HT-29 (cell line): ENCODE data around the gene ARHGAP6. TPM values are rescaled to one million over a fixed set of nuclear protein-coding genes. Genes with fewer than 3 reads are reported as not detected.
"Not testable (repeated sequence)": the region's sequence is repeated elsewhere in the genome, so short reads cannot be mapped to it uniquely, and the experiment has no call there.

Experiments
- DNase-seq: peaks from one replicate; pipeline ENCODE4 v3.0.0-alpha.2; 2015; ENCODE audit warnings: low spot score
- total RNA-seq: library from RNA; depleted of rRNA; stranded (reverse); fragments of >200 nt; shearing (Covaris generic); gene quantifications from 2 replicates; pipeline ENCODE4 v1.2.3, GENCODE V29; 2014

Gene ARHGAP6
- total RNA-seq, 1 experiment from 2014 or later, result not detected

DNA sequence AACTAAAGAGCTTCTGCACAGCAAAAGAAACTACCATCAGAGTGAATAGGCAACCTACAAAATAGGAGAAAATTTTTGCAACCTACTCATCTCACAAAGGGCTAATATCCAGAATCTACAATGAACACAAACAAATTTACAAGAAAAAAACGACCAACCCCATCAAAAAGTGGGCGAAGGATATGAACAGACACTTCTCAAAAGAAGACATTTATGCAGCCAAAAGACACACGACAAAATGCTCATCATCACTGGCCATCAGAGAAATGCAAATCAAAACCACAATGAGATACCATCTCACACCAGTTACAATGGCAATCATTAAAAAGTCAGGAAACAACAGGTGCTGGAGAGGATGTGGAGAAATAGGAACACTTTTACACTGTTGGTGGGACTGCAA lies 304.1 kb downstream of the ARHGAP6 start:
- not testable (repeated sequence) for DNase-seq

DNA sequence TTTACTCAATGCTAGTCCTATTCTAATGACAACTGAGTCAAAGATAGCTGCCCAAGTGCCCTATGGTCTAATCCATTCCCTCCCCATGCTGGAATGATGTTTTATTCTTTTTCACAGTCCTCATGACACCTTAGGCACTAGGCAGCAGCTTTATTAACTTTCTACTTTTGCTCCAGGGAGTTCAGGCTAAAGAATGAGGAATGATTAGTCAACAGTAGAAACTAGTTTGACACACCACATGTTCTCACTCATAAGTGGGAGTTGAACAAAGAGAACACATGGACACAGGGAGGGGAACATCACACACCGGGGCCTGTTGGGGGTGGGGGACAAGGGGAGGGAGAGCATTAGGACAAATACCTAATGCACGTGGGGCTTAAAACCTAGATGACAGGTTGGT lies 309.8 kb downstream of the ARHGAP6 start:
- DNase-seq, result not testable (repeated sequence)

DNA sequence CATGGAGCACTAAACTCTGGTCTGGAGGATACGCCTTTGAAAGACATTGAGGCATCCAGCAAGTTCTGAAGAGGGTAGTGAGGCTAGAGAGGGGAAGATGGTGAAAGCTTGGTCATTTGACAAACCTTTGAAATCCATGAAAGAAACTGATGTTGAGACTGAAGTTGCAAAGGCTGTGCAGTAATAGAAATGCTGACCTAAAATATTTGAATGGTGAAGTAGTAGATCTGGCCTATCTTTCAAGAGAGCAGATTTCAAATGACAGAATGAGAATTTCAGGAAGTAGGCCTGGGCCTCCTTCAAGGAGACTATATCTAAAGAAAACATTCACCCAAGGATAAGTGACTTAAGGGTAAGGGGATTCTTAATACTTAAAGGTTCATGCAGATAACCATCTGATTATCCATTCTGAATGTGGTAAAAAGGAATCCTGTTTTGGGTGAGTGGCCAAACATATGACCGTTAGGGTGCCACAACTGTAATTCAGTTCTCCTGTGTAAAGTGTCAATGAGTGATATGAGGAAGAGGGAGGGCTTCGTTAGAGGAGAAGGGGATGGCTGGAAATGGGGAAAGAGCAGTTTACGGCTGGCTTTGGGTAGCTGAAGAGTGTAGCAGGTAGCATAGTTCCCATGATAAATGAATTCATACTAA lies 310.3 kb downstream of the ARHGAP6 start:
- no peak for DNase-seq

DNA sequence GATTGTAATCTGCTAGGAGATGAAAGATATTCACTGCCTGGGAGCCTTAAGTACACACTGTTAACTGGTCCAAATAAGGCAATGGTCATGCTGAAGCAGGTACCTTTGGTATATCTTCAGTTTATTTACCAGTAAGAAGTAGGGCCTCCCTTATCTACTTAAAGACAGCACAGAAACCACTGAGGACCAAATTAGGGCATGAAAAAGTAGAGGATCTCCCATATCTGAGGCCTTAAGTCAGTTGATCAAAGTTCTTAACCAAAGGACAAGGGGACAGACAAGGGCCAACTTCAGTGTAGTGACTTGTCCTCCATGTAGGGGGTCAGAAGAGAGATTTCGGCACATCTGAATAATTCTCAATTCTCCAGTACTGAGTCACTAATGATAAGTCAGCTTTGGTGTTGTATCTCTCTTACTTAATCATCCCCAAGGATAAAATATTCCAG lies 313.4 kb downstream of the ARHGAP6 start:
- no peak for DNase-seq

DNA sequence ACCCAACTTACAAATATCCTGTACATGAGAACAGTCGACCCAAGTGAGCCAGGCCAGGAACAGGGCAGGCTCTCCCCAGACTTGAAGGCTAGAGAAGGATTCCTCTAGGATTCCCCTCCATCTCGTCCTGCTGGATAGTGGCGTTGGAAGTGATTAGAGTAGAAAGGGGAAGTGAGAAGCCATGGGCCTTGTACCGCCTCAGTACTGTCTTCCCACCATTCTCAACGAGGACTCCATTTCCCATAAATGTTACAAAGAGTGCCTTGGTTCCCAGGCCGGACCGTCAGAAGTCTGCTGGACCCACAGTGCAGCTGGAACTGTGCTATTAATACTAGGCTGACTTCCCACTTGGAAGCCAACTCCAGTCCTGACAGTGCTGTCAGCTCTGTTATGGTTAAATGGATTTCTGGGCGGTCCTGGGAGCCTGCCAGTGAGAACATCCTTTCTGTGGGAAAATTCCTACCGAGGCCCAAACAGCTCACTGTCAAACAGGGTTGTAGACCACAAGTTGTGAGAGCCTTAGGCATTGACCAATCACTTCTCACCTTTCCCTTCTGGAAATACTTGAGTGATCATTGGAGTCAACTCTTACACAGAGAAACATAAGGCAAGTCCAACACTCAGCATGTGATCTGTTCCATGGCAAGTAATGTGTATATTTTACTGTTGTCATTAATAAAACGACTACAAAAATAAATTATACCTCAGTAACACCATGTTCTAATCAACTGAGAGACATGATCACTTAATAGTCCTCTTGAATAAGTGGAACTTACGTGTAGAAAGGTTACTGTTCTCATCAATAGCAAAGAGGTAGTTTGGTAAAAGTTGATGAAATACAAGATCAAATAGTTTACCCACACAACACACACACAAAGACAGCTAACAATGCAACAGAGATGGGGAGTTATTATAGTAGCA lies 314.1 kb downstream of the ARHGAP6 start:
- DNase-seq, result no peak

DNA sequence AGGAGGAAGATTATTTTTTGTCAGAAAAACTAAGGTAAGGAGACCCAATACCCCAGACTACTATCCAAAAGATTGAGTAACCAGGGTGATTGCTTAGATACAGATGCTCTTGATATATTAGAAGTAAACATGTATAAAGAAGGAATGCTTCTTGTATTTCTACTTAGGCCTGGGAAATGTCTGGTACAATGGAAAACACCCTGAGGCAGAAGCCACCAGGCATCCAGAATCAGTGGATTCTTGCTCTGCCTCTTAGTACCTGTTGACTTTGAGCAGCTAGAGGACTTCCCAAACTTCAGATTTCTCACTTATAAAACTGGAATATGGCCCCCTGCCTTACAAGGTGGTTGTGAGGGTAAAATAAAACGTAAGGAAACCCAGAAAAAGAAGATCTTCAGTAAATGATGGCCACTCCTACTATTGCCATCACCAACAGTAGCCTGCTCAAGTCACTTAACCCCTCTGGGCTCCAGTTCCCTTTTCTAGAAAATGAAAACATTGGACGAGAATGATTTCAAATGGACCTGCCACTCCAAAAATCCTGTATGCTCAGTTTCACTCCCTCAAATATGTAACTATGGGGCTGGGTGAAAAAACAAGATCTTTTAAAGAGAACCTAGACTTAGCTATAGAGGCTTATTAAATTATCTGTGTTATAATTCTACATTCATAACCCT lies 315.9 kb downstream of the ARHGAP6 start:
- DNase-seq, result no peak

DNA sequence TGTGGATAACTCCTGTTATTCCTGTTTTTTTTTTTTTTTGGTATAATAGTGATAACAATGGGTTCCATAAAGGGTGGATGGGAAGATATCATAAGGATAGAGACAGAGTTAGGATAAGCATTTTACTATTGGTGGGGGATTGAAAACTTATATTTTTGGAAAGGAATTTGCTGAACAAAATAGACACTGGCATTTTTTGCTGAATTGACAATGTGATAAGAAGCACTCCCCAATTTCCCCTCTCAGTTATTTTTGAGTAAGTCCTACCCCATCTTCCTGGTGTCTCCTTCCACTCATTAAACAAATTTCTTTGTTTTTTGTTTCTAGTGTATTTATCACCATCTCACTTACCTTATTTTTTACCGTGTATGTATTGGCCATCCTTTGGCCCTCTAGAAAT lies 316.7 kb downstream of the ARHGAP6 start:
- no peak for DNase-seq

DNA sequence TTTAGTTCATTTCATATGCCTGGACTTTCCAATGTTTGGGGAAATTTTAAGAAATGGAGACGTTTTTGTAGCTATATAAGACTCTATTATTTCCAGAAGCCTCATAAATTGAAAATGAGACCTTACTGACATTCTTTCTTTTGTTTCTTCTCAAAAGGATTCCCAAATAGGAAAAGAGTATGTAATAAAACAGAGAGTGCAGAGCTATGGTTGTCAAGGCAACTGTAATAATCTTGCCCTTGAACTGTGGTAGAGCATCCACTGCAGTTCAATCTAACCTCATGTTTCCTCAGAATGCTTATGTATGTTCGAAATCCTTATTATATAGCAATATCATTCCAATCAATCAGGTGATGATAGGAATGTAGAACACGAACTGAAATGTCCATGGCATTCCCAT lies 318.4 kb downstream of the ARHGAP6 start:
- no peak for DNase-seq

DNA sequence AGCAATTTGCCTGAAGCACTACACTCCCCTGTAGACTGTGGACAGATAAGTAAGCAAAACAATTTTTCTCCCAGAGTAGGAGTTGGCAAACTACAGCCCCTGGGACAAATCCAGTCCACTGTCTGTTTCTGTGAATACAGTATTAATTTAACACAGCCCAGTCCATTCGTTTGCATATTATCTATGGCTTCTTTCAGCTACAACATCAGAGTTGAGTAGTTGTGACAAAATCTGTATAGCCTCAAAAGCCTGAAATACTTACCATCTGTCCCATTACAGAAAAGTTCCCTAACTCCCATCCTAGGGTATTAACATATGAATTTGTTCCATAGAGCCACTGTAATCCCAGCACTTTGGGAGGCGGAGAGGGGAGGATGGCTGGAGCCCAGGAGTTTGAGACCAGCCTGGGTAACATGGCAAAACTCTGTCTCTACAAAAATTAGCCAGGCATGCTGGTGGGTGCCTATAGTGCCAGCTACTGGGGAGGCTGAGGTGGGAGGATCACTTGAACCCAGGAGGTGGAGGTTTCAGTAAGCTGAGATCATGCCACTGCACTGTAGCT lies 319.5 kb downstream of the ARHGAP6 start:
- DNase-seq, result no peak

DNA sequence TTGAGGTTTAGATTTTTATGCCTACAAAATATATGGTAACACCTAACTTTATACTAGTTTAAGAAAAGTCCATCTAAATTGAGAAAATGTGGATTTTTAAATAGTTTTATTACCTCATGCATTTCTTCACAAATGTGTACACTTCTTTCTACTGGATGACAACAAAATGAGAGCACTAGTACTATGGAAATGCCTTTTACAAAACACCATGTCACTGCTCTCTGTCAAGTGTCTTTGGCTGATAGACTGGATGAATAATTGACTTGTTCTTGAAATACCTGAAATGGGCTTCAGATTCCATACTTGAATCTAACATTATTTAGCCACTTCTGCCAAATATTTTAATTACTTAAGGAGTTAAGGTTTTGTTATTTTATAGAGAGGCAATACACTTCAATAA lies 323.0 kb downstream of the ARHGAP6 start:
- no peak for DNase-seq

DNA sequence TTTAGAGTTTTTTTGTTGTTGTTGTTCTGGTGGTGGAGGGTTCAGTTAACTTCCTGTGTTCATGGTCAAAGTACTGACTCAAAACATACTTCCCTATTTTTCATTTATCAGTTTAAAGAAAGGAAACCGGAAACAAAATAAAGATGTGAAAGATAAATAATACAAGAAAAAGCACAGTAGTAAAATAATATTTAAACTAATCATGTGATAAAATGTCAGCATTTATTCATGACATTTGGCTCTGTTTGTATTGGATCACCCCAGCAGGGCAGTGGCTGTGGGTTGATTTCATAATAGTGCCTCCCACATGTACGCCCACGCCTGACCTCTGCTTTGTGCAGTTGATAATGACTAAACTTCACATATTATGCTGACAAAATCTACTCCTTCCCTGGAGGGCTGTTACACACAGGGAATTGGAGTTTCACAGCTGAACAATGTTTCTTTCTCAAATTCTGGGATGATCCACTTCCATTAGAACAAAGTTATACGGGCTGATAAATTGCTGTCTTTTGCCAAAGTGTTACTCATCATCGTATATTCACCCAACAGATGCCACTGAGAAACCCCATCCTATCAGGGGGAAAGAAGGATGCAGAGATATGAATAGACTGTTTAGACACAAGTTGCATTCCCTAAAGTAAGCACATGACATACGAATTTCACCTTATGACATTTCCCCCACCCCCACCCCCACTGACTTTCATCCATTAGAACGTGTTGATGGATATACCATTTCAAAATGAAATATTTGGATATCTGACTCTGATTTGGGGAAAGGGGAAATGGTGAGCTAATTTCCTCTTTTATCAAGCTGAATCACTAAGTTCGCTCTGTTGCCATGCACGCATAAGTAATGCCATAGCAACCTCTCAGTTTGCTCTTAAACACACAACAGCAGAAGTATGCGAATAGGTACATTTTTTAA lies 324.2 kb downstream of the ARHGAP6 start:
- DNase-seq, result peak; percentile 31

DNA sequence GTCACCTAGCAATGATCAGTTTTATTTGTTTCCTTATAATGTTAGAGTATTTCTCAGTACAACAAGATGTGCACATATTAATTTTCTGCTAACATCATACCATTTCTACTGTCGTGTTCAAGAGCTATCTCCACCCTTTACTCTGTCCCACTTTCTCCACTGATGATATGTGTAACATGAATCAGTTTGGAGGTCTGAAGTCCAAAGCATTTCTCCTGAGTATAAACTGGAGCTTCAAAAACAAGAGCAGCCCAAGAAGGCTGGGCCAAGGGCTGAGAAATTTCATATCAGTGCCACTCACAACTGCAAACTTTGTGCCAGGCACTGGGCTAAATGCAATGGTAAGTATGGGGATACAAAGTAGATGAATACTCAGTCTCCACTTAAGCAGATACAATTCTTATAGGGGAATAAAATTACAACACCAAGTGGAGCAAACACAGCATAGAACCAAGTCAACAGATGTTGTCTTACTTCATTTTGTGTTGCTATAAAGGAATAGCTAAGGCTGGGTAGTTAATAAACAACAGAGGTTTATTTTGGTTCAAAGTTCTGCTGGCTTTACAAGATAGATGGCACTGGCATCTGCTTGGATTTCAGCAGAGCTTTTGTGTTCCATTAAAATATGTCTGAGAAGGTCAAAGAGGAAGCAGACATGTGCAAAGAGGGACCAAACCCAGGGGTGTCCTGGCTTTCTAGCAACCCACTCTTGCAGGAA lies 328.3 kb downstream of the ARHGAP6 start:
- DNase-seq, result no peak

DNA sequence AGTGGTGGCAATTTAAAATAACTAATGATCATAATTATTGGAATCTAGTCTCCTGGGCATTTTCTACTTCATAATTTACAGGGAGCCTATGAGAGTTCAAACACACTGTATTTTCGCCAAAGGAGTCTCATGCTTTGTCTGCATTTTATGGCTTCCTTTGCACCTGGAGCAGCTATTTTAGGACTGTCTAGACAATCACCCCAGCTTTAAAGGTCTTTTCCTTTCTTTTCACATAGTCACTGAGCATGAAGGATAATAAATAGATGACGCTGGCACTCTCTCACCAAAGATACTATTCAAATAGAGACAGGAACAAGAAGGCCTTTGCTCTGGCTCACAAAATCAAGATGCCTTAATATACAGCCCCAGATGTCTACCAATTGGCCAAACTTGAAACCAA lies 329.5 kb downstream of the ARHGAP6 start:
- no peak for DNase-seq

DNA sequence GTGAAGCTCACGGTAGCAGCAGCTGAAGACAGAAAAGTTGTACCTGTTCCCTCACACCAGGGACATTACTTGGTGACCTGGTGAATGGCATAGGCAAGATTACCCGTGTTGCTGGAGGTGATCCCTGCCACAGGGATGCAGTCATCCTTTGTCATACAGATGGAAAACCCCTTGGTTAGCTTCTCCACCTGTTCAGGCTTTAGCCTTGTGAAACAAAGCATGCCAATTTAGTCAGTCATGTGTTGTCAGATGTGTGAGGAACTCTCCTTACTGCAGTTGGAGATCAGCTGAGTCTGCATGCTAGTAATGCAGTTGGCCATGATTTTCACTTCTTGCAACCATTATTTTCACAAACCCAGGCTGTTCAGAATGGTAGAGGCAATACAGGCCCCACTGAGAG lies 331.6 kb downstream of the ARHGAP6 start:
- DNase-seq, result no peak

DNA sequence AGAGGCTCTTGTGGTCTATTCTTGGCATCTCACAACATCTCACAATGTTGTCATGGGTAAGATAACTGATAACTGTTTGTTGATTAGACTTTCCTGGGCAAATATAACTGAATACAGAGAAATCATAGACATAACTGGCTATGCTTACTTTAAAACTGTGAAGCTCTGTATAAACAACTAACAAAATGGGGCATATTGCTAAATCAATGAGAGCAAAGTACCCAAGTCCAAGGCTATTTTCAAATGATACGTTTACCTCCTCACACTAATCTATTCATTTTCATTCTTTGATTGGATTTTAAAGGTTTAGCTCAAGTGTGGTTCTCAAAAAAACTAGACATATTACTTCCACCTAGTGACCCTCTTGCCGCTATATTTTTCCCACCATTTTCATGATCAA lies 333.9 kb downstream of the ARHGAP6 start:
- no peak for DNase-seq

DNA sequence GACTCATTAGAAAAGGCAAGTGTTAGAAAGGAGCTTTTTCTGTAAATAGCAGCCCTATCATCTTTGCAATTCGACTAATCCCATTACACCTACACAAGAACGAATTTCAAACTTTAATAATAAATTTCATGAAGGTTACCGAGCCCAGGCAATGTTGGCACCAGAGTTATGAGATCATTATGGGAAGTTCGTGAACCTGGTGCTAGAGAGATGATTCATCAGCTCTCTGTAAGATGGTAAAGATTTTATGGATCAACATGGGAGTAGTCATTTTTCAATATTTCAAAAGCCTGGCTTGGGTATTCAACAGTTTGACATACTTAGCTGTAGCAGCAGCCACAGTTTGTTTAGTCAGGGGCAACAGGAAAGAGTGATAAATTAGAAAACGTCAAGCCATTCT lies 336.7 kb downstream of the ARHGAP6 start:
- peak; percentile 30 for DNase-seq

DNA sequence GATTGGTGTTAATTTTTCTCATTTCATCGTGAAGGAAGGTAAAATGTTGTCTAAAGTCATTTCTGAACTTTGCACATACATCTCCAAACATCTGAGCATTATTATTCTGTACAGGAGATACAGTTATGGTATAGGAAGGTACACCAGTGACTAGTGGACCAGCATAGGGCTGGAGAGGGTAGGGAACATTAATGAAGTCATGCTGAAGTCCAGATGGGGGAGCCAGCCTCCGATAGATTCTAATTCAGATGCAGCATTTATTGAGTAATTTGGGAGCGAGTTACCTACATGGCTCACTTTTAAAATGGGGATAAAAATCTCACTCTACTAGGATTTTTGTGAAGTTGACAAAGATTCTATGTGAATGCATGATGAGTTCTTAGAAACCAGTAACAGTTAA lies 337.6 kb downstream of the ARHGAP6 start:
- DNase-seq, result no peak

DNA sequence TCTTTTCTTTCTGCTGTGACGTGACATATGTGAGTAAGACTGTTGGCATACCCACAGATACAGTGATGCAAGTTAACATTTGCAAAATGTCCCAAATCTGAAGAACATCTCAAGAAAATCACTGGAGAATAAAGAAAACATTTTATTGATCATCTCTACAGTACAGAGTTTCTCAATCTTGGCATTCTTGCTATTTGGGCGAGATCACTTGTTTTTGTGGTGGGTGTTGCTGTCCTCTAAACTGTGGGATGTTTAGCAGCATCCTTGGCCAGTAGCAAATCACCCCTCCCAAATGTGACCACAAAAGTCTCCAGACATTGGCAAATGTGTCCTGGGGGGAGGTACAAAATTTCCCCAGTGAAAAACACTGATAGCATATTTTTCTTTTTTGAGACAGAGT lies 343.7 kb downstream of the ARHGAP6 start:
- DNase-seq, result no peak

DNA sequence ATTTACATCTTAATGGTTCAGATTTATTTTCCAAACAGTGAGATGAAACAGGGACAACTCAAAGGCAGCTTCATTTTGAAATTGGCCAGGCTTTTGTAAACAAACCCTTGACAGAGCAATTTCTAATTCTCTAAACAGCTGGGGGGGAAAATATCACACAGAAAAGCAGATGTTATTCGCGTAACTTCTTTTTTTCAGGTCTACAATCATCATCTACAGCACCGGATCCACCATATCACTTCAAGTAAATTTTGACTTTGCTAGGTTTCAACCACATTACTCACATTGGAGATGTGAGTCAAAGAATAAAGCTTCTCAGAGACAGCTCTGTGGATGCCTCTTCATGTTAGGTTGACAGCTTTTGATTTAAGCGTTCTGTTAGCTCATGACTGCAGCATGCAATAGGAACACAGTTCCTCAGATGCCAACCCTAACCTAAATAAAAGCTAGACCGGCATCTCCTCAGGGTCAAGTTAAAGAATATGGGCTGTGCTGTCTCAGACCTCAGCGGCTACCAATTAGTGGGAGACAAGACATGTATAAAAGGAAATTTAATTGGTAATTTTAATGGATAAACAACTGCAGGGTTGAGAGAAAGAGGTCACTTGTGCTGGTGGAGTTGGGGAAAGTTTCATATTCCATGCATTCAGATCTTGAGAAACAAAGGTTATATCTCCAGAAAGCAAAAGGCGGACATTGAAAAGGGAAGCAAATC lies 345.8 kb downstream of the ARHGAP6 start:
- no peak for DNase-seq

DNA sequence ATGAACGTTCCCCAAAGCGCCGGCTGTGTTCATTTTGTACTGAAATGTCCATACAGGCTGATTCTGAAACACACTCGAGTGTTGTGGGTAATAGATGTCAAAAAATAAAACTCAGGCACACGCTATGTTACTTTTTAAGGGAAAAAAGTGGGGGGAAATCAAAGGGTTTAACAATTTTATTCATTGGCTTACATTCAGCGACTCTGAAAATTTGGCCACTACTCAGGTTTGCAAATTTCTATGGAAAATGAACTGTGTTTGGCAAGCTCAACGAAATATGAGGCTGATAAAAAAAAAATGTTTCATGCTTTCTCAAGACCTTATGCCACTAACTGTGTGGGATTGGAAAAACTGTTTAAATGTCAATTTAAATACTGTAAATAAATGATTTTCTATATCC lies 354.0 kb downstream of the ARHGAP6 start:
- no peak for DNase-seq
